ENCODE measurements around the gene CLEC4A.

- TF ChIP-seq SUZ12 (IDR thresholded peaks at IDR 0.05; ENCODE audit: extremely low read depth, insufficient read depth, insufficient read length), result no peak
- no peak for TF ChIP-seq ZNF274 (IDR thresholded peaks at IDR 0.05; ENCODE audit: low read depth, low read length)
Observed at GRCh38 chr12:8156416-8156815, 33.0 kb downstream of the CLEC4A start.

All from NT2/D1 (cell line).